Activated naive CD4-positive, alpha-beta T cell (primary cell): Measurements from ENCODE around the gene SLC46A1.

Source experiments
- DNase-seq, 4 experiments: peaks; one replicate each; lab custom pipeline; 2025; lab: John Stamatoyannopoulos, UW

SLC46A1 gene

DNA sequence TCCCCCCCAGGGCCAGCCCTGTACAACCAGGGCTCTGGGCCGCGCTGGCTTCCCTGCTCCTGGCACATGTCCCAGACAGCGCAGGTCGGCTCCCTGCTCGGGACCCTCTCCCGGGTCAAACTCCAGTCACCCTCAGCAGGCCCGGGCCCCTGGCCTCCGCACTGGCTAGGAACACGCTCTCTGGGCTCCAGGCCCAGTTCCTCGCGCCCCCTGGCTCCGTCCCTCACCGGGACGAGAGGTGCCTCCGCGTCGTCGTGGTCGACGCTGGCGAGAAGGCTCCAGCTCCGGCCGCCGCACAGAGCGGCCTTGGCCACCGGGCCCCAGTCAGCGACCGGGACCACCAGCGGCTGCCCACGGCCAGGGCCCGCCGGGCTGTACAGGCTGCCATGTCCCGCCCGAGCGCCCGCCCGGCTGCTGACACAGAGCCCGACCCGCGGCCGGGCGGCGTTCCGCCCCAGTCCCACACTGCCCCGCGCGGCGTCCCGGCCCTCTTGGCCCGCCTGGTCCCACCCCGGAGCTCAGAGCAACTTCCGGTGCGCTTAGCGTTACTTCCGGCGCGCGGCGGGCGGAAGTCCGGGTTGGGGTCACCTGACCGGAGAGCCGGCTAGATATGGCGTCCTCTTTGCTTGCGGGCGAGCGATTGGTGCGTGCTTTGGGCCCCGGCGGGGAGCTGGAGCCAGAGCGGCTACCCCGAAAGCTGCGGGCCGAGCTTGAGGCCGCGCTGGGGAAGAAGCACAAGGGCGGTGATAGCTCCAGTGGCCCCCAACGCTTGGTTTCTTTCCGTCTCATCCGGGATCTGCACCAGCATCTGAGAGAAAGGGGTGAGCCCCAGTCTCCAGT lies 48.7 kb downstream of the SLC46A1 start, which contains the start of gene POLDIP2:
POLDIP2 (minus strand) TSS at position 467 of the 840 bp plus-strand sequence; CDS start at position 388, 79 bp downstream.
- DNase-seq, result peak; percentile 86 to 95 (median 93)

DNA sequence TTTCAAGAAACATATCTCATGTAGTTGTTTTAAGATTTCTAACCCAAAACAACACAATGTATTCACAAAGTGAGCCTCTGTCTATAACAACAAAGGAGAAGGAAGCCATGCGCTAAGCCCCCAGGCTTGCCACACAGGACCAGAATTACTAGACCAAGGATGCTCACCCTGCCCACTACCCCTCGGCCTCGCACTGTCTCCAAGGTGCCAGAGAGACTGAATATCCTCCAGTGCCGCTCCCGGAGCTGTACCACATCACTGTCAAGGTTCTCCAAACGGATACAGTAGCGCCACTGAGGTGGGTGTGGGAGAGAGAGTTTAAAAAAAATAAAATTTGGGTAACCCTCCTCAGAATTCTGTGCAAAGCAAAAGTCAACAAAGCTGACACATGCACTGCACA lies 55.7 kb downstream of the SLC46A1 start:
- no peak for DNase-seq

DNA sequence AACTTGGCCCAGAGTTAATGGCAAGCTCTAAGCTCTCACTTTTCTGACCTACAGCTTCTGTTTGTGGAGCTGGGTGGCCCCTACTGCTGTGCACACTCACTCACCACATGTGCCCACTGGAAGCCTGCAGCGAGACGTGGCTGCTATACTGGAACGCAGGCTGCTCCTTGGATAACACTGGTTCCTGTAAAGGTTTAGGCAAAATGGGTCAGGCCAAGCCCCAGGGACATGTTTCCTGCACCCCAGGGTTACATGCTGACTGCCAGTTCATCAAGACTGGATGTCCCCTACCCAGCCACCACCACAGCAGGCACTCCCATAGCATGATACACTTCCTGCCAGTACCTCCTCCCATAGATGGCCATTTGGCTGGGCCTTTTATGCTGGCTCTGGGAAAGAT lies 57.0 kb downstream of the SLC46A1 start:
- no peak for DNase-seq

DNA sequence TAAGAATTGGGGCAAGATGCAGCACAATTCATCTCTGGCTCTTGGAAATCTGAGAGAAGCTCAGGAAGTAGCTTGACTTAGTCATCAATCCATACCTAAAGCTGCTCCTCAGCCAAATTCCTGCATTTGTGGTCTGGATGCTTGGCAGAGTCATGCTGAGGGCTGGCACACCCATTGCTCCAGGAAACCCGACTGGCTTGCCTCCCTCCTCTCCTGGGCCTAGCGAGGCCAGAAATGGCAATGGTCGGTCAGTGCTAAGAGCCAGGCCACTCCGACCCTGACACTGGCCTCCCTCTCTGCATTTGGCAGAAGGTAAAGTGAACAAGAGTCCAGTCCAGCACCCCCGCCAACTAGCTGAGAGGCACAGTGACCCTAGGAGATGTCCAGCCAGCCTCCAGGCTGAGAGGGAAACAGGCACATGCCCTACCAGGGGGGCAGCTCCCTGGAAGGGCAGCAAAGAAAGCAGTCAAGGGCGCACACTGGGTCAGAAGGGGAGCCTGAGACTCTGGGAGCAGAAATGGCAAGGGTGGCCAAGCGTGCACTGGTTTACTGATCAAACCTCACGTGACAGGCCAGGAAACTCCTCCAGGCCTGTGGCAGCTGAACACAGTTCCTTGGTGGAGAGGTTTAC lies 58.6 kb downstream of the SLC46A1 start:
- DNase-seq, result no peak

DNA sequence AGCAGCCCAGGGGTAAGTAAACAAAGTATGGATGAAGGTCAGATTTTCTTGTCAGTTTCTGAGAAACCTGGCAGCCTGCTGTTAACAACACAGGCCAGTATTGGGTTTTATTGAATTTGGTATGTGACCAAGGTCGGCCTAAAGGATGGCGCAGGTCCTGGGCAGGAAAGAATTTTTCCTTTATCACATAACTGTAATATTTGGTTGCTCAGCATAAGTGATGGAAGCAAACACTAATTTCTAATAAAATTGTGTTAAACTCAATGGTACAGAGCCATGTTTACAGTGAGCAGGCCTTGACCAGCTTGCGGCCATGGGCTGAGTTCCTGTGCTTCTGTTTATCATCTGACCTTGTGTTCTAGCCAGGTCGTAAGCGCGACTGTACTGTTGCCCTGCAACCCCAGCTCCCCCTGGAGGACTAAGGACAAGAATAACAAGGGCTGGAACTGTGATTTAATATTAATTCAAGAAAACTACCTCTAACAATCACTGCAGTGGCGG lies 59.2 kb downstream of the SLC46A1 start:
- DNase-seq, result no peak

DNA sequence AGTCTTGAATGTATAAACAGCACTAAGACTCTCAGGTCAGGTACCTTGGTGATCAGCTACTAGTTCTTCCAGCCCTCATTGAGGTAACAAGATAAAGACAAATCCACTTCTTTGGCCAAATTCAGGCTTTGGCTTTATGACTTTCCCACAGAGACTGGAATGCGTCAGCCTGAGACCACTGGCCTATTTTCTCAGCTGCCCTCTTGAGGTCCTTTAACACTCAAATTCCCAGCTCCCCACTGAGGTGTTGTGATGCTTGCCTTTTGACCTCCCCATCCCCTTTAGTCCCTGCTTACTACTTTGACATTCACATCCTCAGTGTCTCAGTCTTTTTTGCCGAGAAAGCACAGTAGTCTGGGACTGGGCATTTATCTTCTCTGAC lies 59.8 kb downstream of the SLC46A1 start:
- no peak for DNase-seq

DNA sequence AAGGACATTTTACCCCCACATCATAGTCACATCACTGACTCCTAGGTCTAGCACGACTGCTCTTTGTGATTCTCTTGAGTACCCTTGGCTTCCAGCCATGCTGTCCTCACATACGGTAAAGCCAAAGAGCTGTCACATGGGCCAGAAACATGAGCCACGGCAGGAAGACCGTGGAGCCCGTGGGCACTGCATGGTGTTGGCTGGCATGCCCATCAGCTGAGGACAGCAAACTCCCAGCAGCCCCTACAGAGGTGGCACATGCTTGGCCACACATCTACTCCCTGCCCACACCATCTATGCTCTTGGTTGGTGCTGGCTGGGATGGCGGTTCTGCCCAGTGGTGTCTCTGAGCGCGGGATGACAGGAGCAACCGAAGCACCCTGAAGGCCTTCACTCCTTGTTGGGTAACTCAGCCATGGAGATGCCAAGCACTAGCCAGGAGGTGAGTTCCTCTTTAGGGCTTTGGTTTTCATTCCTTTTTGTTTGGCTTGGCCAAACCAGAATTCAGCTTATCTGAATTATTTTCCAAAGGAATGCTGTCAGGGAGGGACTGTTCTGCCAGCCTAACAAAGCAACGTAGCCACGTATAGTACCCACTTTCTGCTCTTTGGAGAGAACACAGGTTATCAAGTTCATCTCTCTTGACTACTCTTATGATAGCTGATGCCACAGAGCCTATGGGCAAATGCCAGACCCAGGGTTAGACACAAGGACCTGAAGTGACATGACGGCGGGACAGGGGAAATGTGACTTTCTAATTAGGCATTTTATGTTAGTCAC lies 60.4 kb downstream of the SLC46A1 start:
- no peak for DNase-seq
